Neural cell (in vitro differentiated cells): ENCODE data around the gene NELL2. TPM values are rescaled to one million over a fixed set of nuclear protein-coding genes. Genes with fewer than 3 reads are reported as not detected.

Source experiments
- H2AFZ ChIP-seq: fragments of 200-600, 300-800 bp; sonication (generic), shearing (Covaris generic); 2 replicates; pipeline ENCODE4 v1.6.0; 2014; ENCODE audit warnings: low read depth, mild to moderate bottlenecking, antibody characterized with exemption, low read length, moderate library complexity
- H3F3A ChIP-seq: fragments of 200-600 bp; shearing (Covaris generic); 2 replicates; pipeline ENCODE4 v1.6.1; 2016; ENCODE audit warnings: mild to moderate bottlenecking, moderate library complexity, mixed read lengths, antibody characterized with exemption, low read length; ENCODE audit not compliant: insufficient read depth, poor library complexity, severe bottlenecking
- H3K27ac ChIP-seq: fragments of 200-600, 300-800 bp; sonication (generic), shearing (Covaris generic); 2 replicates; pipeline ENCODE4 v1.5.1; 2014; ENCODE audit warnings: mild to moderate bottlenecking, low read length, moderate library complexity
- H3K27me3 ChIP-seq: fragments of 300-800, 200-600 bp; sonication (generic), shearing (Covaris generic); 2 replicates; pipeline ENCODE4 v1.6.0; 2014; ENCODE audit warnings: mild to moderate bottlenecking, low read depth, low read length, moderate library complexity; ENCODE audit not compliant: insufficient read depth
- H3K36me3 ChIP-seq: fragments of 300-800, 200-600 bp; sonication (generic), shearing (Covaris generic); 2 replicates; pipeline ENCODE4 v1.5.1; 2014; ENCODE audit warnings: mild to moderate bottlenecking, antibody characterized with exemption, low read length, moderate library complexity; ENCODE audit not compliant: insufficient read depth
- H3K4me2 ChIP-seq: fragments of 300-800, 200-600 bp; sonication (generic), shearing (Covaris generic); 2 replicates; pipeline ENCODE4 v1.6.0; 2014; ENCODE audit warnings: mild to moderate bottlenecking, low read length
- H3K4me3 ChIP-seq: fragments of 300-800, 200-600 bp; sonication (generic), shearing (Covaris generic); 2 replicates; pipeline ENCODE4 v1.5.1; 2014; ENCODE audit warnings: mild to moderate bottlenecking, low read length, moderate library complexity
- H3K79me2 ChIP-seq: fragments of 200-600 bp; shearing (Covaris generic); replicated peaks from 2 replicates; pipeline ENCODE4 v1.6.0; 2014; ENCODE audit warnings: mild to moderate bottlenecking, low read length, moderate library complexity; ENCODE audit not compliant: insufficient read depth
- H3K9ac ChIP-seq: fragments of 300-800, 200-600 bp; sonication (generic), shearing (Covaris generic); 2 replicates; pipeline ENCODE4 v1.6.1; 2016; ENCODE audit warnings: mild to moderate bottlenecking, low read length, mixed read lengths
- H3K9me2 ChIP-seq: fragments of 200-600 bp; shearing (Covaris generic); 2 replicates; pipeline ENCODE4 v1.6.1; 2016; ENCODE audit warnings: mild to moderate bottlenecking, low read length, mixed read lengths; ENCODE audit not compliant: insufficient read depth
- H3K9me3 ChIP-seq: fragments of 200-600, 300-800 bp; sonication (generic), shearing (Covaris generic); 2 replicates; pipeline ENCODE4 v1.6.1; 2016; ENCODE audit warnings: mild to moderate bottlenecking, mixed run types, low read length, moderate library complexity, mixed read lengths
- H4K20me1 ChIP-seq: fragments of 200-600 bp; shearing (Covaris generic); 2 replicates; pipeline ENCODE4 v1.6.1; 2016; ENCODE audit warnings: mild to moderate bottlenecking, mixed run types; ENCODE audit not compliant: insufficient read depth
- CTCF ChIP-seq: fragments of 450-650 bp; IDR thresholded peaks from 2 replicates; pipeline ENCODE4 v1.5.1; 2014; ENCODE audit warnings: antibody characterized with exemption, mild to moderate bottlenecking, moderate library complexity; ENCODE audit not compliant: poor library complexity, severe bottlenecking
- EP300 ChIP-seq: fragments of 450-650 bp; conservative IDR thresholded peaks from 2 replicates; pipeline ENCODE4 v1.6.1; 2014; ENCODE audit warnings: antibody characterized with exemption, mild to moderate bottlenecking, moderate library complexity; ENCODE audit not compliant: poor library complexity, severe bottlenecking
- EZH2 ChIP-seq: fragments of 200-600, 300-800 bp; shearing (Covaris generic), sonication (generic); IDR thresholded peaks from 2 replicates; pipeline ENCODE4 v1.6.1; 2014; ENCODE audit warnings: antibody characterized with exemption, low read length, borderline replicate concordance, mild to moderate bottlenecking; ENCODE audit not compliant: insufficient read depth, poor library complexity, severe bottlenecking
- MXI1 ChIP-seq: fragments of 450-650 bp; conservative IDR thresholded peaks from 2 replicates; pipeline ENCODE4 v1.6.1; 2014; ENCODE audit warnings: antibody characterized with exemption, mild to moderate bottlenecking; ENCODE audit not compliant: poor library complexity, severe bottlenecking
- POLR2AphosphoS5 ChIP-seq: IDR thresholded peaks from 2 replicates; pipeline ENCODE4 v1.6.1; 2012
- RAD21 ChIP-seq: fragments of 450-650 bp; conservative IDR thresholded peaks from 2 replicates; pipeline ENCODE4 v1.6.1; 2014; ENCODE audit warnings: antibody characterized with exemption, mild to moderate bottlenecking, moderate library complexity
- REST ChIP-seq: IDR thresholded peaks from 2 replicates; pipeline ENCODE4 v1.6.1; 2012; ENCODE audit warnings: borderline replicate concordance
- SMC3 ChIP-seq: fragments of 450-650 bp; conservative IDR thresholded peaks from 2 replicates; pipeline ENCODE4 v1.6.1; 2014; ENCODE audit warnings: antibody characterized with exemption, mild to moderate bottlenecking, moderate library complexity; ENCODE audit not compliant: poor library complexity
- TAF1 ChIP-seq: IDR thresholded peaks from 2 replicates; pipeline ENCODE4 v1.6.1; 2012; ENCODE audit warnings: low read depth
- polyA plus RNA-seq: library from polyadenylated mRNA; depleted of rRNA; stranded (reverse); fragments of >200 nt; gene quantifications from 2 replicates; pipeline ENCODE4 v1.2.3, GENCODE V29; 2014

NELL2 gene
- polyA plus RNA-seq, 1 donor from 2014 or later = 41.8 TPM

- Histone ChIP-seq H3K4me3 (peak overlapping the region; percentile 4), H3F3A (no peaks in the 10 kb centered on the region), H3K9ac (no peak overlapping the region), H3K9me3 (no peaks in the 10 kb centered on the region), H3K27ac (peak overlapping the region; percentile 19), H3K36me3 (no peaks in the 10 kb centered on the region), H2AFZ (no peak overlapping the region), H3K27me3 (no peaks in the 10 kb centered on the region), H4K20me1 (no peaks in the 10 kb centered on the region), H3K9me2 (no peaks in the 10 kb centered on the region), H3K4me2 (peak overlapping the region; percentile 16), H3K79me2 (no peaks in the 10 kb centered on the region)
- no peak for TF ChIP-seq EZH2
- peak; percentile 89 for TF ChIP-seq EP300
- no peak for TF ChIP-seq SMC3
- TF ChIP-seq POLR2AphosphoS5 = peak; percentile 80
- no peak for TF ChIP-seq TAF1
- TF ChIP-seq REST = peak; percentile 73
Measured at GRCh38 chr12:44584625-44585024, 291.5 kb downstream of the NELL2 start.

GRCh38 chr12:44582521-44582920, 293.6 kb downstream of the NELL2 start:
- Histone ChIP-seq H3K36me3 (no peaks in the 10 kb centered on the region), H3K4me2 (no peak overlapping the region), H3K27me3 (no peaks in the 10 kb centered on the region), H3K9me3 (no peaks in the 10 kb centered on the region), H3K79me2 (no peaks in the 10 kb centered on the region), H2AFZ (no peak overlapping the region), H3K4me3 (no peak overlapping the region), H3K9me2 (no peaks in the 10 kb centered on the region), H3F3A (no peaks in the 10 kb centered on the region), H3K9ac (no peak overlapping the region), H4K20me1 (no peaks in the 10 kb centered on the region), H3K27ac (no peak overlapping the region)
- TF ChIP-seq MXI1 = no peak
- no peak for TF ChIP-seq EP300
- no peak for TF ChIP-seq POLR2AphosphoS5
- TF ChIP-seq CTCF = no peak
- TF ChIP-seq SMC3 = no peak
- TF ChIP-seq RAD21 = no peak
- TF ChIP-seq EZH2 = no peak
- TF ChIP-seq TAF1 = no peak
- no peak for TF ChIP-seq REST
